HG03108 (cell line): ENCODE results near the gene TTC32.

ENCODE experiments used
- ATAC-seq: cut with Tn5 transposase; IDR thresholded peaks from one replicate; pipeline ENCODE4 v1.9.1; 2021; ENCODE audit warnings: moderate library complexity; ENCODE audit not compliant: unreplicated experiment

Gene TTC32

GRCh38 chr2:19878268-19879046, 23.3 kb downstream of the TTC32 start:
- ATAC-seq: no peak

GRCh38 chr2:19876751-19877150, 25.0 kb downstream of the TTC32 start:
- no peak for ATAC-seq

GRCh38 chr2:19875280-19875679, 26.5 kb downstream of the TTC32 start:
- no peak for ATAC-seq

- no peak for ATAC-seq
These were observed 27.1 kb downstream of the TTC32 start for GRCh38 chr2:19874726-19875125.

GRCh38 chr2:19873014-19873413, 28.8 kb downstream of the TTC32 start:
- no peak for ATAC-seq

GRCh38 chr2:19872302-19872701, 29.5 kb downstream of the TTC32 start:
- ATAC-seq: no peak

GRCh38 chr2:19871836-19872235, 29.9 kb downstream of the TTC32 start:
- ATAC-seq: no peak

GRCh38 chr2:19870792-19871191, 31.0 kb downstream of the TTC32 start:
- ATAC-seq: no peak

GRCh38 chr2:19868701-19869580, 32.8 kb downstream of the TTC32 start:
- peak; percentile 75 for ATAC-seq

- ATAC-seq: no peak
These were observed 33.6 kb downstream of the TTC32 start for GRCh38 chr2:19868224-19868623.

- no peak for ATAC-seq
These were observed 35.0 kb downstream of the TTC32 start for GRCh38 chr2:19866771-19867170.

GRCh38 chr2:19865151-19865550, 36.6 kb downstream of the TTC32 start:
- no peak for ATAC-seq

- no peak for ATAC-seq
These were observed 37.4 kb downstream of the TTC32 start for GRCh38 chr2:19864381-19864780.

GRCh38 chr2:19863303-19864041, 38.3 kb downstream of the TTC32 start:
- ATAC-seq: peak; percentile 64

- no peak for ATAC-seq
These were observed 40.0 kb downstream of the TTC32 start for GRCh38 chr2:19861813-19862212.

GRCh38 chr2:19860022-19860421, 41.8 kb downstream of the TTC32 start:
- ATAC-seq: no peak

- ATAC-seq: no peak
These were observed 42.2 kb downstream of the TTC32 start for GRCh38 chr2:19859565-19859964.

- ATAC-seq: no peak
These were observed 44.0 kb downstream of the TTC32 start for GRCh38 chr2:19857806-19858205.

GRCh38 chr2:19857100-19857499, 44.7 kb downstream of the TTC32 start:
- no peak for ATAC-seq

- ATAC-seq: no peak
These were observed 46.0 kb downstream of the TTC32 start for GRCh38 chr2:19855542-19856431.
